ENCODE data around the gene PSMC6. TPM values are rescaled to one million over a fixed set of nuclear protein-coding genes. Genes with fewer than 3 reads are reported as not detected.
A peak's percentile ranks its signal among the peaks of the same experiment; 100 is the strongest.

The PSMC6 gene
- total RNA-seq, 1 donor from 2014 or later = 70.0 TPM

- H3K9me3 ChIP-seq (ENCODE audit: insufficient read depth, low read depth, low read length) = no peaks in the 10 kb centered on the region
- H3K27ac ChIP-seq (ENCODE audit: low read depth, low read length) = no peak overlapping the region
- no peak for FAIRE-seq
- no peaks in the 10 kb centered on the region for H3K79me2 ChIP-seq (ENCODE audit: insufficient read depth, low read length)
- H3K4me3 ChIP-seq (ENCODE audit: insufficient read depth, low read depth, low read length) = no peak overlapping the region
- H3K27me3 ChIP-seq (ENCODE audit: insufficient read depth, low read length) = no peaks in the 10 kb centered on the region
- H3K9me3 Mint-ChIP-seq (ENCODE audit: unreplicated experiment) = no peaks in the 10 kb centered on the region
- no peak overlapping the region for H3K4me3 Mint-ChIP-seq (ENCODE audit: unreplicated experiment)
- no peak overlapping the region for H3K9ac ChIP-seq (ENCODE audit: low read length)
- H3K36me3 ChIP-seq (ENCODE audit: insufficient read depth, low read length) = peaks cover 11% of the 10 kb centered on the region
- H3K27me3 Mint-ChIP-seq (ENCODE audit: low read depth, unreplicated experiment) = no peaks in the 10 kb centered on the region
- no peak overlapping the region for H2AFZ ChIP-seq (ENCODE audit: low read depth, low read length)
- H3K4me1 ChIP-seq (ENCODE audit: insufficient read depth, low read length) = no peaks in the 10 kb centered on the region
- no peaks in the 10 kb centered on the region for H4K20me1 ChIP-seq (ENCODE audit: insufficient read depth, low read length)
- no peaks in the 10 kb centered on the region for H3K36me3 Mint-ChIP-seq (ENCODE audit: low read depth, unreplicated experiment)
- no peak for TF ChIP-seq CTCF (IDR thresholded peaks at IDR 0.05; ENCODE audit: insufficient read depth, low read depth, low read length)
- TF ChIP-seq EZH2 (IDR thresholded peaks at IDR 0.05; ENCODE audit: insufficient read depth, low read length) = no peak
- no peak for DNase-seq (ENCODE audit: low read depth)
- H3K27ac Mint-ChIP-seq (ENCODE audit: unreplicated experiment) = no peak overlapping the region
- H3K4me1 Mint-ChIP-seq (ENCODE audit: low read depth, unreplicated experiment) = no peaks in the 10 kb centered on the region
- no peak overlapping the region for H3K4me2 ChIP-seq (ENCODE audit: low read length)
Observed at GRCh38 chr14:52663850-52664249, 43.1 kb upstream of the PSMC6 start.

DNA sequence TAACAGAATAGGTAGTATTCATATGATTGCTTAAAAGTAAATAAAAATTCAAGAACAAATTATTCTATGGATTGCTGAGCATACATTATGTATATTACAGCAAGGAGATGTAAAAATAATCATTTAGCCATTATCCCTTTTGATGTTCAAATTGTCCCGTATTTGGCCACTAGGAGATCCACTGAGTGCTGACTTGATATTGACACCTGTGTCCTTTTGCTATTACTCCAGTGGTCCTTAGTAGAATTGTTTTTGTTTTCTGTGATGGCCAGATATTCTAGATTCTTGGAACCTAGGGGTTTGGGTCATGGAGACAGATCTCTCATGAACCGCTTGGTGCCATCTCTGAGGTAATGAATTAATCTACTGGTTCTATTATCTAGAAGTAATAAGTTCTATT is 28.4 kb upstream of the PSMC6 start:
- Histone ChIP-seq H3K27me3 (ENCODE audit: insufficient read depth, low read length) (no peaks in the 10 kb centered on the region), H3K4me2 (ENCODE audit: low read length) (no peak overlapping the region), H3K27ac (ENCODE audit: low read depth, low read length) (no peak overlapping the region), H3K9me3 (ENCODE audit: insufficient read depth, low read depth, low read length) (no peaks in the 10 kb centered on the region), H3K79me2 (ENCODE audit: insufficient read depth, low read length) (peaks cover 6% of the 10 kb centered on the region), H3K4me1 (ENCODE audit: insufficient read depth, low read length) (no peaks in the 10 kb centered on the region), H4K20me1 (ENCODE audit: insufficient read depth, low read length) (no peaks in the 10 kb centered on the region), H2AFZ (ENCODE audit: low read depth, low read length) (no peak overlapping the region), H3K4me3 (ENCODE audit: insufficient read depth, low read depth, low read length) (no peak overlapping the region), H3K9ac (ENCODE audit: low read length) (no peak overlapping the region), H3K36me3 (ENCODE audit: insufficient read depth, low read length) (peaks cover 14% of the 10 kb centered on the region)
- Mint-ChIP-seq H3K9me3 (ENCODE audit: unreplicated experiment) (no peaks in the 10 kb centered on the region), H3K27me3 (ENCODE audit: low read depth, unreplicated experiment) (no peaks in the 10 kb centered on the region), H3K4me1 (ENCODE audit: low read depth, unreplicated experiment) (no peaks in the 10 kb centered on the region), H3K27ac (ENCODE audit: unreplicated experiment) (no peak overlapping the region), H3K4me3 (ENCODE audit: unreplicated experiment) (no peak overlapping the region), H3K36me3 (ENCODE audit: low read depth, unreplicated experiment) (no peaks in the 10 kb centered on the region)
- no peak for DNase-seq (ENCODE audit: low read depth)
- no peak for TF ChIP-seq EZH2 (IDR thresholded peaks at IDR 0.05; ENCODE audit: insufficient read depth, low read length)
- peak; percentile 38 for TF ChIP-seq CTCF (IDR thresholded peaks at IDR 0.05; ENCODE audit: insufficient read depth, low read depth, low read length)
- no peak for FAIRE-seq

GRCh38 chr14:52683985-52684520 is 22.9 kb upstream of the PSMC6 start:
- no peak overlapping the region for H3K27ac Mint-ChIP-seq (ENCODE audit: unreplicated experiment)
- H3K4me2 ChIP-seq (ENCODE audit: low read length) = no peak overlapping the region
- peaks cover 34% of the 10 kb centered on the region for H4K20me1 ChIP-seq (ENCODE audit: insufficient read depth, low read length)
- peaks cover 4% of the 10 kb centered on the region for H3K36me3 ChIP-seq (ENCODE audit: insufficient read depth, low read length)
- no peaks in the 10 kb centered on the region for H3K9me3 ChIP-seq (ENCODE audit: insufficient read depth, low read depth, low read length)
- H3K4me3 Mint-ChIP-seq (ENCODE audit: unreplicated experiment) = no peak overlapping the region
- H3K79me2 ChIP-seq (ENCODE audit: insufficient read depth, low read length) = peaks cover 56% of the 10 kb centered on the region
- no peaks in the 10 kb centered on the region for H3K9me3 Mint-ChIP-seq (ENCODE audit: unreplicated experiment)
- peaks cover 3% of the 10 kb centered on the region for H3K36me3 Mint-ChIP-seq (ENCODE audit: low read depth, unreplicated experiment)
- H3K27me3 Mint-ChIP-seq (ENCODE audit: low read depth, unreplicated experiment) = no peaks in the 10 kb centered on the region
- no peak for FAIRE-seq
- no peak overlapping the region for H3K9ac ChIP-seq (ENCODE audit: low read length)
- no peaks in the 10 kb centered on the region for H3K4me1 Mint-ChIP-seq (ENCODE audit: low read depth, unreplicated experiment)
- TF ChIP-seq EZH2 (IDR thresholded peaks at IDR 0.05; ENCODE audit: insufficient read depth, low read length) (no peak), CTCF (IDR thresholded peaks at IDR 0.05; ENCODE audit: insufficient read depth, low read depth, low read length) (no peak)
- no peak for DNase-seq (ENCODE audit: low read depth)
- H2AFZ ChIP-seq (ENCODE audit: low read depth, low read length) = no peak overlapping the region
- no peaks in the 10 kb centered on the region for H3K4me1 ChIP-seq (ENCODE audit: insufficient read depth, low read length)
- no peaks in the 10 kb centered on the region for H3K27me3 ChIP-seq (ENCODE audit: insufficient read depth, low read length)
- no peak overlapping the region for H3K4me3 ChIP-seq (ENCODE audit: insufficient read depth, low read depth, low read length)
- no peak overlapping the region for H3K27ac ChIP-seq (ENCODE audit: low read depth, low read length)

Measured in astrocyte (in vitro differentiated cells and primary cell).